Measurements from ENCODE around the gene SLC22A31.

SLC22A31 gene

DNA sequence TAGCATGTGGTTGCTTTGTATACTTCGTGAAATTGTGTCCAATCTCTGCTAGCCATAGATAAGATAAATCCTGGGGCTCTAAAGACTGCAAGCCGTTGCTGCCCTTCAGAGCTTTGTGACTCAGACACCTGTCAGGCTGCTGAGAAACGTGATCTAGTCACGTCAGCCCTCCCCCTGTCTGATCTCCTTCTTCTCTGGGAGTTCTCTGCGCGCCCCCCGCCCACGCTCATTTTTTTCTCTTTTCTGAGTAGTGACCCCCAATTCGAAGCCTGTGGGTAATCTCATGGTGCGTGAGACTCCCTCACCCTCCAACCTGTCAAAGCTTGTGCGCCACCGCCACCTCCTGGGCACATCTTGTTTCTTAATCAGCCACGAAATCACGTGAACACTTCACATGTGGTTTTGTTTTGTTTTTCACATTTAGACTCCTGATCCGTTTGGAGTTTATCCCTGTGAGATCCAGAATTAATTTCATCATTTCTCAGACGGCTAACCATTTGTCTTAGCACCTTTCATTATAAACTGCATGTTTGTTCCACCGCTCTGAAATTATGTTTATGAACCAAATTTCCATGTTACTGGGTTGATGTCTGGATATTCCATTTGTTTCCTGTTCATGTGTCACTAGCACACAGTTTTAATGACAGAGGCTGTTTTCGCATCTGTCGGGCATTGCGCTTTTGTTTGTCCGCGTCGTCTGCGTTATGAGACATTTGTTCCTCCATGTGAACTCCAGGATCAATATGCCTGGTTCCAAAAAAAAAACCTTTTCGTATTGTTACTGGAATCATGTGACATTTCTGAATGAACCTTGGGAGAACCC is 16.2 kb upstream of the SLC22A31 start:
- peak; percentile 30 to 70 for DNase-seq

DNA sequence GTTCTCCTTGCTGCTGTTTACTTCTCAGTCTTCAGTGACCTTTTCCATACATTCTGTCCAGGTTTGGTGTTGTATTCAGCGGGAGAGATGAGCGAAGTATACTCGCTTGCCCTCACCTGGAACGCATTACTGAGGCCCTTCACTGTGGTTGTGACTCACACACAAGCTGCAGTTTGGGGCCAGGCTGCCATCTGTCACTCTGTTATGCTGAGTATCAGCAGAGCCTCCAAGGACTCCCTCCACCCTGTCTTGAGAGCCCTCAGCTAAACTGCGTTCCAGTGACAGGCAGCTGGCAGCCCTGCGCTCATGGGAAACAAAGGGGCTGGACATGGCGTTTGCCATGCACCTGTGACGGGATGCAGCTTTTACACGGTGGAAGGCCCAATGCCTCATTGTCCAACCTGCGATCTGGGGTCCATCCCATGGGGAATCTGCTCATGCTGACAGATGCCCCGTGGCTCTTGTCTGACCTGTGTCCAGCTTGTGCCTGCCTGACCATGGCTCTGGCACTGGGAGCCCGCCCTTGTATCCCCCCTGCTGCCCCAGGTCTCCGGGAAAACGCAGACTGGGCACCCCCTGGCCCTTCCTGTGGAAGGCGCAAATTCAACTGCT is 10.7 kb upstream of the SLC22A31 start:
- no peak for DNase-seq

GRCh38 chr16:89210165-89210903 is 10.0 kb upstream of the SLC22A31 start:
- DNase-seq, result no peak

DNA sequence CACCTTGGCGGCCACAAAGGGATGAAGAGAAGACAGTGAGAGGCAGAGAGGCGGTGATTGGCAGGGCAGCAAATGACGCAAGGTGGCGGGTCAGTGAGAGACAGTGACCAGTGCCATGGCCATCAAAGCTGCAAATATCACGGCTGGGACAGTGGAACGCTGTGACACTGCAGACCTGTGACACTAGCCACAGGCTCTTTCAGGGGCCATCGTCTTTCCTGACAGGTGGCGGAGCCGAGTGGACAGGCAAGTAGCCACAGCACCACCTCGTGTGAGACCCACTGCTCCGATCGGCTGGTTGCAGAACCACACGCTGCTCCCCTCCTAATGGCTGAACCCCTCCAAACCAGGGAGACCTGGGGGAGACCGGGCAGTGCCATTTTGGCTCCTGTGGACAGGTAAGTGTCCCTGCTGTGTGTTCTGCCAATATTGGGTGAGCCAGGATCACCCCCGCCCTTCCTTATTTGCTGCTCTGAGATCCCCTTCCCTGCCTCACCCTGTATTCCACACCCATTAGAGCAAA is 9.2 kb upstream of the SLC22A31 start:
- no peak for DNase-seq

- DNase-seq, result no peak
Measured at GRCh38 chr16:89207993-89208392, 7.7 kb upstream of the SLC22A31 start.

DNA sequence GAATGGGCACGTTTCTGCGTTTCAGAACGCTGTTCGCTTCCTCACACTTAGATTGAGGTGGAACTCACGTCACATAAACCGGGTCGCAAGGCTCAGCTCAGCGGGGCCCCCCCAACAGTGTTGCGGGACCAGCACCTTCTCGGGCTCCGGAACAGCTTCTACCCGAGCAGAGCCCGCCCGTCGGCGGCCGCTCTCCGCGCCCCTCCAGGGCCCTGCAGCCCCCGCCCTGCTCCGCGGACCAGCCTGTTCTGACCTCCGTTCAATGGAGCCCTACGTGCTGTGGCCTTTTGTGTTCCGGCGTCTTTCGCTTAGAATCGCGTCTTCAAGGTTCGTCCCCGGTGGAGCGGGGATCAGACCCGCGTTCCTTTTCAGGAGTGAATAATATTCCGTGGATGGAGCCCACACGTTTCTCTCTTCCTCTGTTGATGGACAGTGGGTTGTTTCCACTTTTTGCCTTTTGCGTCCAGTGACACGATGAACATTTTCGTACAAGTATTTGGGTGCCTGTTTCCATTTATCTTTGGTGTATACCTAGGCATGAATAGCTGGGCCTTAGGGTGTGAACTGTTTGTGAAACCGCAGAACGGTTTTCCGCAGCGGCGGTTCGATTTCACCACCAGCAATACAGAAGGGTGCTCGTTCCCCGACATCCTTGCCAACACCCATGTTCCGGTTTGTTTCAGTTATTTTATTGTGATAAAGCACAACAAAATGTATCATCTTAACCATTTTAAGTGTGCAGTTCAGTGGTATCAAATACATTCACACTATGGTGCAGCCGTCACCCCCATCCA is 2.3 kb upstream of the SLC22A31 start:
- no peak for DNase-seq

DNA sequence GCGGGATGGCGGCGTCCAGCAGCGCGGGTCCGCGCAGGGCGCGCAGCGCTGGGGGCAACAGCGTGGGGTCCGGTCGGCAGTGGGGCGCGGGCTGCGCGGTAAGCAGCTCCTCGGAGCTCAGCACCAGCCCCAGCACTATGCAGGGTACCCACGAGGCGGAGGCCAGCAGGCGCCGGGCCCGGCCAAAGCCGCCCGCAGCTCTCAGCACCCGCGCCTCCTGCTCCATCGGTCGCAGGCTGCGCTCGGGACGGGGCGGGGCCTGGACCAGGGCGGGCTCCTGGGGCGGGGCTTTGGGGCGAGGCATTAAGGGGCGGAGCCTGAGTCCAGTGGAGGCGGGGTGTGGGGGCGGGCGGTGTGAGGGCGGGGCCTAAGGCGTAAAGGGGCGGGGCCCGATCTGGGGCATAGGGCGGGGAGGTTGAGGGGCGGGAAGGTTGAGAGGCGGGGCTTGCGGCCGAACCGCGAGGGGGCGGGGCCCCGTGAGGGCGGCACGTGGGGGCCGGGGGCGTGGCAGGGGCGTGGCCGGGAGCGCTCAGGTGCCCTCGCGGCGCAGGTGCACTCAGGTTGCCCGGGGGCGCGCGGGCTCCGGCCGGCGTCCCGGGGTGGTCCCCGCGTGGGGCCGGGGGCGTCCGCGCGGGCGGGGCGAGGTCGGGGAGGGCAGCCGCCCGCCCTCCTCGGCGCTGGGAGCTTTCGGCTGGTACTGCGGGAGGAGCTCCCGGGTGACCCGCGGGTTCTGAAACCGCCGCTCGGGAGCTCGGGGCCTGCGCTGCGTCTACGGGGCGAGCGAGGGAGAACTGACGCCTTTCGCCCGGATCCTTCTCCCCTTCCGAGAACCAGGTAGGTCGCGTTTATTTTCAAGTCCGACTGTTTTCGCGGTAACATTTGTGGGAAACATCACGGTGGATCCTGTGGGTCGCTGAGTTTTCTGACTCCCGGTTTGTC is 1.4 kb upstream of the SLC22A31 start:
- peak in 1 of 2 experiments; percentile 15 for DNase-seq

DNA sequence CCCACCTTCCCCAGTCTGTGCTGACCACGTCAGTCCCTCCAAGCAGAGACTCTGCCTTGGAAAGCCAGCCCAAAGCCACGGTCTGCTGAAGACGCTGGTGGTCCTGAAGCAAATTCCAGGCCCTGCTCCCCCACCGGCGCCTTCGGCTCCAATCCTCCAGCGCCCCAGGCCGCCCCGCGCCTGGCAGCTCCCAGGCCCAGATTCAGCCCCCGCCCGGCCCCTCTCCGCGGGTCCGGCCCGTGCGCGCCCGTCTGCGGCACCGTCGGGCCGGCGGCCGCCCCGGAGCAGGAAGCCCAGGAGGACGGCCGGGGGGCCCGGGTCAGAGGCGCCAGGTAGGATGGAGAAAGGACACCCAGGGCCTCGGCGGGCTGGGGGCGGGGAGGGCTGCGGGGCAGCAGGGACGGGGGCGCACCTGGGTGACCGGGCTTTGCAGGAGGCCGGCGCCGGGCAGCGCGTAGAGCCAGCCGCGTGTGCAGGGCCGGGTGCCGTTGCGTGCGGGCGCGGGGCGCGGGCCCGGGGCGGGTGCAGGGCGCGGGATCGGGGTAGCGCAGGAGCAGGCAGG is 594 bp upstream of the SLC22A31 start:
- no peak for DNase-seq

DNA sequence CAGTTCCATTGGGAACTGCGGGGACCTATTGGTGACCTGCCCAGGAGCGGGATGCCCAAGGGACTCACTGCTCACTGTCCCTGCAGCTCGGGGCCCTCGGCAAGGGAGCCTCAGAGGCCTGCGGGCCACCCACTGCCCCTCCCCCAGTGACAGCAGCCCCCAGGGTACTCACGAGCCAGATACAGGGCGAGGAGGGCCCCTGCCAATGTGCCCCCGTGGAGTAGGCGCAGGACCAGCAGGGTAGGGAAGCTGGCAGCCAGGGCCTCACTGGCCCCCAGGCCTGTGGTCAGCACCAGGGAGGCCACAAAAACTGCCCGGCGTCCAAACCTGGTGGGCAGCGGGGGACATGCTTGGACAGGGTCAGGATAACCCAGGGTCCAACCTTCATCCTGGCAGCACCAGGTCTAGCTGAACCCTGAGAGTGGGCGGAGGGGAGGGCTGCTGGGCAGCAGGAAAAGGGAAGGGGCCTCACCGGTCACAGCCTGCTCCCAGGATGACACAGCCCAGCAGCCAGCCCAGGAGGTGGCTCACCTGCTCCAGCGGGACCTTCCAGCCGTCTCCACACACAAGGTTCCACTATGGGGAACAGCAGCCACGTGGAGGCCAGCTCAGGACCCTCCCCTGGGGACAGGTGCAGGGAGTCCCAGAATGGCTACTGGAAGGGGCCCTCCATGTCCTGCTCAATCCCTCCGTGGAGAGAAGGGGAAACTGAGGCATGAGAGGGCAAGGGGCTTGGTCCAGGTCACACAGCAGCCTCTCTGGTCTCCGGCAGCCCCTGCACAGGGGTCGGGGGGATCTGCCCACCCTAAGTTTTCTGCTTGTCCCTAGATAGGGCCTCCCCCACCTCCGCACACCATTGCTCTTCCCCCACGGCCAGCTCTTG is 855 bp downstream of the SLC22A31 start:
- no peak for DNase-seq

DNA sequence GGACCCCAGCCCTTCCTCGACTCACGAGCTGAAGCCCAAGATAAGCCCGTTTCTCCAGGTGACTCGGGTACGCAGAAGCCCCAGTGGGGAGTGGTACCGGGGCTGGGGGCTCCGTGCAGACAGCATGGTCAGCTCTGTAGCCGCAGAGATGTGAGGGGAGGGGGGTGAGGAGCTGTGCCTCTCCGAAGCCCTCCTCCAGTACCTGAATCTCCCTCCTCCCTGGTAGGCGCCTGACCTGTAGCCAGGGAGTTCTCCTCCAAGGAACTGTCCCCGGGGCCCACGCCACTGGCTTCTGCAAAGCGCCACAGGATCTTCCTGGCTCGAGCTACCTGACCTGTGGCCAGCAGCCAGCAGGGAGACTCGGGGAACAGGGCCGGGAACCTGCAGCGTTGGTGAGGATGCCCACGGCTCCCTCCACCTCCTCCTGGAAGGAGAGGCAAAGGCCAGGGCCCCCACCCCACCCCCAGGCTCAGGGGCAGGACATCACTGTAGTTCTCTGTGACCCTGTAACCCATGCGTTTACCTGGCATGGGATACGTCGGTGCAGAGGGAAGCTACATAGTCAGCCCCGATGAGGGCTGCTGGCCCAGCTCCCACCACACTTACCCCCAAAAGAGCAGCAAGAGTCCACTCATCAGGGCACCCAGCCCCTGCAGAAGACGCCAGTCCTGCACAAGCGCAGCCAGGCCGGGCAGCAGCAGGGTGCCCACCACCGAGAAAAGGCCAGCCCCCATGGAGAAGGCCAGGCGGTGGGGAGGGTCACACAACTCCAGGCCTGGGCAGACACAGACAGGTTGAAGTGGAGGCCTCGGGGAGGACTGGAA is 1.7 kb downstream of the SLC22A31 start:
- no peak for DNase-seq

DNA sequence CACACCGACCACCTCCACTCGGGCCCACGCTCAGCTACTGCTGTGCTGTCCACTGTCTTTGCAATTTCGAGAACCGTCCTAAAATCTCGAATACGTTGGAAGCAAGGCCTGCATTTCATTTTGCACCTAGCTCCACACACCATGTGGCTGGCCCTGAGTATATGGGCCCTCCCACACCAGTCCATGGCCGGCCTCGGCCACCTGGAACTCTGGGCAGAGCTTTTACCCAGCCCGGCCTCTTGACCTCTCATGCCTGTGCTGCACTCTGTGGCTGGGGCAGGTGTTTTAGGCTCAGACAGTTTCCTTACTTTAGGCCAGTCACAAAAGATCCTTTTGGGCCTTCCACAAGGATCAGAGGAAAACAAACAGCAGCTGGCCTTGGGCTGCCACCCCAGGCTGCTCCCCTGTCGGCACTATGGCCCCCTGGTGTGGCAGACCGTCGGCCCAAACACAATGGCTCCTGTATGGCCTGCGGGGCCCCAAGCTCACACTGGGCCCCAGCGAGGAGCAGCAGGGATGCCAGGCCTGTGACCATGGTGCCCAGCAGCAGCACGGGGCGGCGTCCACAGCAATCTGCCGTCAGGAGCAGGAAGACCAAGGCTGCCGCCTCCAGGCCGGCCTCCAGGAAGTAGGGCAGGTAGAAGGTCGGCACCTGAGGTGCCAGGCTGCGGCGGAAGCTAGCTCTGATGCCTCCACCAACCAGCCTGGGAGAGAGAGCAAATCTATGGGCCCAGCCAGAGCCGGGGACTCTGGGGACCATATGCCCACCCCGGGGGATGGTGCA is 2.5 kb downstream of the SLC22A31 start:
- no peak for DNase-seq

DNA sequence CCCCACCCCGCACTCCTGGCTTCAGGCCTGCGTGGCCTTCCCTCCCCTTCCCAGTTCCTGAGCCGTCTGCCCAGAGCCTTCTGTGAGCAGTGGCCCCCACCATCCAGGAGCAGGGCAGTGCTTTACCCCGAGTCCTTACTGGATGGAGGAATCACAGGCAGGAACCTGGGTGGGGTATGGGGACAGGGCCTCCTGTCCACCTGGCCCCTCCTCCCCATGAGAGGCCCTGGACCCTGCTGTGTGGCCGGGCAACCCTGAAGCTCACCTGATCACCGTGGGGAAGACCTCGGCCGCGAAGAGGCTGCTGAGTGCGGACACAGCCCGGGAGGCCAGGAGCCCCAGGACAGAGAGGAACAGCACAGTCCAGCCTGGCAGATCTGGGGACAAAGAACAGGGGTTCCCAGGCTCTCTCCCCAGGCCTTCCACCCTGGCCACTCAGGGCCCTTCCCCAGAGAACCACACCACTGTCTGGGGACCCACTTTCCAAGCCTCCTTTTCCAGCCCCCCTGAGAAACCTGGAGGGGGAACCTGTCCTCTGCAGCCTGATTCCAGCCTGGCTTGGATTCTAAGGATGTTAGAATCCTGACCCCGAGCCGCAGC is 3.2 kb downstream of the SLC22A31 start:
- DNase-seq, result no peak

DNA sequence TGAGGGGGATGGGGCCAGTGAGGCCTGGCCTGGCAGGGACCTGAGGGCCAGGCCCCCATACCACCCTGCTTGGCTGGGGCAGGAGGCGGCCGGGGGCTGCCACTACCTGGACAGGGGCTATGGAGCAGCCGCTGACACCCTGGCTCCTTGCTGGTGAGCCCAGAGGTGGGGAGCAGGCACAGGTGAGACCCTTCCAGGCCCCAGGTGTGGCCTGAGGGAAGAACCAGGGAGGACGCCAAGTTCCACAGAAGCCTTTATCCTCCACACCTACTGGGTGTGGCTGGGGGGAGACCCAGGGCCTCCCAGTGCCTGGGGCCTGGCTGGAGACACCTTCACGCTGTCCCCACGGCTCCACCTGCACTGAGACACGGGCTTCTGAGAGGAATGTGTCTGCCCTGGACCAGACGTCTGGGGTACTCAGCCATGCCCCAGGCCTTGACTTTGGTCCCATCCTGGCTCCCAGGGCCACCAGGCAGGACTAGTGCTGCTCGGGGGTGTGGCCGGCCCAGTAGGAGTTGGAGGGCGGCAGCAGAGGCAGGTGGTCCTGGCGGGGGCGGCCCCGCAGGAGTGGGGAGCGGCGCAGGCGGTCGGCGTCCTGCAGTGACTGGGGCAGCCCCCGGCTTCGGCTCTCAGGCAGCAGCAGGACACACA is 4.7 kb downstream of the SLC22A31 start:
- no peak for DNase-seq

DNA sequence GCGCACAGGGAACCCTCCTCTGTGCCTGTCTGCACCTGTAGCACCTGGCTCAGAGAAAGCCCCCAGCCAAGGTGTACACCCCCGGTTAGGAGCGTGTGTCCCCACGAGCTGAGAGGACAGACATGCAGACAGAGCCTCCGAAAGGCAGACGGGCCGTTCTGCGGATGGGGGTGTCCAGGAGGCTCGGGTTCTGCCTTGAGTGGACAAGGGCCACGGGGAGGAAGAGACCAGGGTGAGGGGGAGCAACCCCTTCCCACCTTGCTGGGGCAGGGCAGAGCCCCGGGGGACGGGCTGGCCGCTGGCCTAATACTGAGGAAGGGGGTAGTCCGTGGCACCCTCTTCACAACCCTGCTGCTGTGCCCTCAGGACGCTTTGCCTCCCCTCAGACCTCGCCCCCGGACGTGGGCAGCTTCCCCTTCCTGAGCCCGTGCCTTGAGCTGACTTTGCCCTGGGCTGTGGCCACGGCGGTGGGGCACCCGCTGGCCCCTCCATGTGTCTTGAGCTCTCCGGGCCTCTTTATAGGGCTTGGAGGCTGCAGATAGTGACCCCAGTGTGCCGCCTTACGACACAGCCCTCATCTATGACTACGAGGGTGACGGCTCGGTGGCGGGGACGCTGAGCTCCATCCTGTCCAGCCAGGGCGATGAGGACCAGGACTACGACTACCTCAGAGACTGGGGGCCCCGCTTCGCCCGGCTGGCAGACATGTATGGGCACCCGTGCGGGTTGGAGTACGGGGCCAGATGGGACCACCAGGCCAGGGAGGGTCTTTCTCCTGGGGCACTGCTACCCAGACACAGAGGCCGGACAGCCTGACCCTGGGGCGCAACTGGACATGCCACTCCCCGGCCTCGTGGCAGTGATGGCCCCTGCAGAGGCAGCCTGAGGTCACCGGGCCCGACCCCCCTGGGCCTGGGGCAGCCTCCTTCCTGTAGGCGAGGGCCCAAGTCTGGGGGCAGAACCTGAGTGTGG is 5.7 kb downstream of the SLC22A31 start:
- no peak for DNase-seq

DNA sequence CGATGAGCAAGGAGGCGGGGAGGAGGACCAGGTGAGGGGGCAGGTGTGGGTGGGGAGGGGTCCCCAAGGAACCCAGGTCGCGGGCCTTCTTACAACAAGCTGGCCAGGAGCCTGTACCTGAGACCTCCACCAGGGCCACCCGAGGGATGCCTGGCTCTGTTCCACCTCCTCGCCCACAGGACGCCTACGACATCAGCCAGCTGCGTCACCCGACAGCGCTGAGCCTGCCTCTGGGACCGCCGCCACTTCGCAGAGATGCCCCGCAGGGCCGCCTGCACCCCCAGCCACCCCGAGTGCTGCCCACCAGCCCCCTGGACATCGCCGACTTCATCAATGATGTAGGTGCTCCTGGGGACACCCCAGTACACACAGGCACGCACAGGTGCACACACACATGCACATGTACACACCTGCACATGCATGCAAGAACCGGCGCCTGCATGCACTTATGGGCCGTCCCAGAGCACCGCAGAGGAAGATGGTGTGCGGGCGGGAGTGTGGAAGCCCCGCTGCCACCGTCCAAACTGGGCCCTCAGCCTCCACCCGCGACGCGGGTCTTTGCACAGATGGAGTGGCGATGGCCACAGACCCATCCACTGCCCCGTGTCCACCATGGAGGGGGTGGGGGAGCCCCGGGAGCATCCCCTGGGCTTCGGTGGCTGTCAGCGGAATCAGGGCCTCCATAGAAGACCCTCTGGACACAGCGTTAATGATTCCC is 6.6 kb downstream of the SLC22A31 start:
- no peak for DNase-seq
